ENCODE measurements around the gene CDH15.

The CDH15 gene

DNA sequence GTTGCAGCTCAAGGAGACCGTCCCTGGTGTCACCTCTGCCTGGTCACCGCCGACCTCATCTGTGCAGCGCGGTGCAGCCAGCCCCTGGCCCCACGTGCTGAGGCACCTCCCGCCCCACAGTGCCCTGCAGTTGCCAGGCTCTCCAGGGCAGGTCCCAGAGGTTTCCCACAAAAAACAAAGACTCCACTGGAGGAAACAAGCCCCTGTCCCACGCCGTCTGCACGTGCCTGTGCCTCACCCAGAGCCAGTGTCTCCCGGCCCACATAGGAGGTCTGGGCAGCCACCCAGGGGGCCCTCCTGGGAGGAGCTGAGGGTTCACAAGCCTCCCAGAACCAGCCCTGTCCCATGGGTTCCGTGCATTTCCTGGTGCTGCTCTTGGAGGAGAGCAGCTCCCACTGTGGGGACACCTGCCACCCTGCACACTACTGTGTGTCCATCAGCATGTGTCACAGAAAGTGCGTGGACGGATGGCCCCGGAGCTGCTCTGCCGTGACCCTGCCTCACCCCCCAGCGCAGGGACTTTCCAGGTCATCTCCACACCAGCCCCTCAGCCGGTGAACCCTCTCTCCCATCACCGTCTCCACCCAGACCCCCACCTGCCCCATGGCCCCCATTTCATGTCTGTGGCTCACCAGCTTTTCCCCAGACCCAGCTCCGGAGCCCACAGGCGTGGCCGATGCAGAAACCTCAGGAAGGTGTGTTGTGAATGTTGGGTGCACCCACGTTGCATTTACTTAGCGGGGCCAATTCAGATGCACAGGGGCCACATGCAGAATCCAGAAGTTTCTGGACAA lies 17.0 kb upstream of the CDH15 start:
- Histone ChIP-seq H3K4me1 (ENCODE audit: insufficient read depth, low read length, severe bottlenecking) (peaks cover 27% of the 10 kb centered on the region), H3K27ac (ENCODE audit: low read depth, low read length, poor library complexity, severe bottlenecking) (no peak overlapping the region), H3K27me3 (ENCODE audit: insufficient read depth, low read length) (no peaks in the 10 kb centered on the region), H3K4me2 (ENCODE audit: low read length) (no peak overlapping the region), H4K20me1 (ENCODE audit: insufficient read depth, low read length) (no peaks in the 10 kb centered on the region), H3K9me2 (ENCODE audit: low read depth, low read length) (no peaks in the 10 kb centered on the region), H3K9me3 (ENCODE audit: low read length) (no peaks in the 10 kb centered on the region), H3K9ac (ENCODE audit: low read length) (no peak overlapping the region), H3K4me3 (ENCODE audit: low read depth, low read length, poor library complexity, severe bottlenecking) (no peak overlapping the region), H2AFZ (ENCODE audit: low read length) (no peak overlapping the region), H3F3A (ENCODE audit: insufficient read depth, low read length) (peaks cover 6% of the 10 kb centered on the region; the same call in 1 of the 2 replicates), H3K36me3 (ENCODE audit: insufficient read depth, low read length) (peaks cover 26% of the 10 kb centered on the region), H3K79me2 (ENCODE audit: insufficient read depth, low read length) (no peaks in the 10 kb centered on the region)
- no peak for TF ChIP-seq EZH2 (IDR thresholded peaks at IDR 0.05; ENCODE audit: borderline replicate concordance, low read length)
- TF ChIP-seq CTCF (IDR thresholded peaks at IDR 0.05; ENCODE audit: low read length): no peak

GRCh38 chr16:89155184-89155679 lies 16.3 kb upstream of the CDH15 start:
- TF ChIP-seq EZH2 (IDR thresholded peaks at IDR 0.05; ENCODE audit: borderline replicate concordance, low read length) (no peak), CTCF (IDR thresholded peaks at IDR 0.05; ENCODE audit: low read length) (no peak)
- H3K4me3 ChIP-seq (ENCODE audit: low read depth, low read length, poor library complexity, severe bottlenecking): no peak overlapping the region
- H3K9ac ChIP-seq (ENCODE audit: low read length): no peak overlapping the region
- H4K20me1 ChIP-seq (ENCODE audit: insufficient read depth, low read length): no peaks in the 10 kb centered on the region
- H3K79me2 ChIP-seq (ENCODE audit: insufficient read depth, low read length): no peaks in the 10 kb centered on the region
- H3K4me1 ChIP-seq (ENCODE audit: insufficient read depth, low read length, severe bottlenecking): peaks cover 27% of the 10 kb centered on the region
- no peak overlapping the region for H2AFZ ChIP-seq (ENCODE audit: low read length)
- H3K4me2 ChIP-seq (ENCODE audit: low read length): no peak overlapping the region
- H3K36me3 ChIP-seq (ENCODE audit: insufficient read depth, low read length): peaks cover 20% of the 10 kb centered on the region
- H3K27me3 ChIP-seq (ENCODE audit: insufficient read depth, low read length): no peaks in the 10 kb centered on the region
- H3K9me3 ChIP-seq (ENCODE audit: low read length): no peaks in the 10 kb centered on the region
- H3F3A ChIP-seq (ENCODE audit: insufficient read depth, low read length): peaks cover 6% of the 10 kb centered on the region; the same call in 1 of the 2 replicates
- H3K9me2 ChIP-seq (ENCODE audit: low read depth, low read length): no peaks in the 10 kb centered on the region
- no peak overlapping the region for H3K27ac ChIP-seq (ENCODE audit: low read depth, low read length, poor library complexity, severe bottlenecking)

- no peak overlapping the region for H3K4me2 ChIP-seq (ENCODE audit: low read length)
- TF ChIP-seq CTCF (IDR thresholded peaks at IDR 0.05; ENCODE audit: low read length): 0 out of 2 replicates have a peak, but pooled peaks have one; percentile 21
- TF ChIP-seq EZH2 (IDR thresholded peaks at IDR 0.05; ENCODE audit: borderline replicate concordance, low read length): no peak
- H3K4me1 ChIP-seq (ENCODE audit: insufficient read depth, low read length, severe bottlenecking): peaks cover 27% of the 10 kb centered on the region
- no peak overlapping the region for H3K4me3 ChIP-seq (ENCODE audit: low read depth, low read length, poor library complexity, severe bottlenecking)
- H3K79me2 ChIP-seq (ENCODE audit: insufficient read depth, low read length): no peaks in the 10 kb centered on the region
- no peaks in the 10 kb centered on the region for H4K20me1 ChIP-seq (ENCODE audit: insufficient read depth, low read length)
- no peaks in the 10 kb centered on the region for H3K9me3 ChIP-seq (ENCODE audit: low read length)
- H3K27me3 ChIP-seq (ENCODE audit: insufficient read depth, low read length): no peaks in the 10 kb centered on the region
- peaks cover 11% of the 10 kb centered on the region for H3K36me3 ChIP-seq (ENCODE audit: insufficient read depth, low read length)
- peaks cover 6% of the 10 kb centered on the region; the same call in 1 of the 2 replicates for H3F3A ChIP-seq (ENCODE audit: insufficient read depth, low read length)
- no peak overlapping the region for H2AFZ ChIP-seq (ENCODE audit: low read length)
- no peak overlapping the region for H3K27ac ChIP-seq (ENCODE audit: low read depth, low read length, poor library complexity, severe bottlenecking)
- no peaks in the 10 kb centered on the region for H3K9me2 ChIP-seq (ENCODE audit: low read depth, low read length)
- no peak overlapping the region for H3K9ac ChIP-seq (ENCODE audit: low read length)
Observed at GRCh38 chr16:89155851-89156739, 15.5 kb upstream of the CDH15 start.

Measured in OCI-LY1 (cell line).